K562 (cell line): ENCODE measurements around the gene CD34. TPM values are rescaled to one million over a fixed set of nuclear protein-coding genes. Genes with fewer than 3 reads are reported as not detected.

Experiments
- ATAC-seq: fragments of 200-7000 bp; cut with Tn5 transposase; 3 replicates; pipeline ENCODE4 v1.9.1; 2020; ENCODE audit warnings: moderate library complexity
- BruUV-seq: library from RNA; stranded (reverse); fragments of 400-500 nt; replicated peaks from 2 replicates; lab custom pipeline; 2021; lab: Mats Ljungman, UMichigan
- CTCF ChIA-PET: fragments of 300-600 bp; formaldehyde crosslinking; extraction: SDS; loops from one replicate; lab custom pipeline; 2021; ENCODE audit warnings: low intra/inter-chr PET ratio; lab: Yijun Ruan, JAX
- POLR2A ChIA-PET: fragments of 300-600, 350-650 bp; sonication (Branson Sonifier 250); formaldehyde crosslinking; extraction: SDS; loops from one replicate; lab custom pipeline; 2021; ENCODE audit warnings: antibody characterized with exemption, inconsistent platforms; lab: Yijun Ruan, JAX
- DNase-seq, 4 experiments: peaks; one replicate each; pipeline versions ENCODE4 v3.0.0 to v3.0.0-alpha.2; 2011 to 2018; ENCODE audit warnings: low spot score in 3 of 4, mixed read lengths in 3 of 4; ENCODE audit errors: extremely low read depth in 1 of 4
- FAIRE-seq: peaks from 2 replicates; lab custom pipeline; 2011; peaks lifted over from hg19 to GRCh38; lab: Jason Lieb, UNC
- H2AFZ ChIP-seq: 2 replicates; pipeline ENCODE4 v1.6.0; 2011; ENCODE audit warnings: low read depth, low read length, control low read depth, inconsistent platforms
- H3K27ac ChIP-seq: fragments of 200-600 bp; 3 replicates; pipeline ENCODE4 v1.8.0; 2011; ENCODE audit warnings: low read depth, mild to moderate bottlenecking, control low read depth, inconsistent platforms, low read length, moderate library complexity, mixed read lengths; ENCODE audit errors: extremely low read depth
- H3K27me3 ChIP-seq, 2 experiments: fragments of 300-600 bp in 1 of 2; 2 replicates in 1 of 2; 3 replicates in 1 of 2; pipeline versions ENCODE4 v1.6.0 to v1.8.0; 2011; ENCODE audit warnings: inconsistent platforms in 2 of 2, low read length in 2 of 2, mild to moderate bottlenecking in 1 of 2, mixed read lengths in 1 of 2, moderate library complexity in 1 of 2; ENCODE audit not compliant: control insufficient read depth in 2 of 2, insufficient read depth in 2 of 2
- H3K36me3 ChIP-seq: fragments of 300-600 bp; 3 replicates; pipeline ENCODE4 v1.8.0; 2011; ENCODE audit warnings: mild to moderate bottlenecking, low read length, inconsistent platforms; ENCODE audit not compliant: control insufficient read depth, insufficient read depth
- H3K4me1 ChIP-seq, 2 experiments: fragments of 200-600 bp in 1 of 2; replicated peaks in 1 of 2; 2 replicates in 1 of 2; 3 replicates in 1 of 2; pipeline versions ENCODE4 v1.5.1 to v1.8.0; 2011; ENCODE audit warnings: inconsistent platforms in 2 of 2, low read length in 2 of 2, mild to moderate bottlenecking in 1 of 2, mixed read lengths in 1 of 2, moderate library complexity in 1 of 2; ENCODE audit not compliant: control insufficient read depth in 2 of 2, insufficient read depth in 2 of 2
- H3K4me2 ChIP-seq: 2 replicates; pipeline ENCODE4 v1.6.1; 2011; ENCODE audit warnings: low read length, control low read depth, inconsistent platforms, mixed read lengths; ENCODE audit not compliant: insufficient read depth
- H3K4me3 ChIP-seq: fragments of 200-600 bp; sonication (generic), shearing (Covaris generic); 2 replicates; pipeline ENCODE4 v1.5.1; 2016; ENCODE audit warnings: control low read depth, inconsistent platforms
- H3K79me2 ChIP-seq: fragments of 200-600 bp; 3 replicates; pipeline ENCODE4 v1.8.0; 2011; ENCODE audit warnings: low read length, inconsistent platforms; ENCODE audit not compliant: control insufficient read depth, insufficient read depth
- H3K9ac ChIP-seq, 2 experiments: 2 replicates each; pipeline versions ENCODE4 v1.6.0 to v1.6.1; 2011; ENCODE audit warnings: low read depth in 2 of 2, low read length in 2 of 2, control low read depth in 1 of 2, inconsistent platforms in 1 of 2, mild to moderate bottlenecking in 1 of 2, mixed read lengths in 1 of 2; ENCODE audit not compliant: insufficient read depth in 1 of 2
- H3K9me1 ChIP-seq: one replicate; pipeline ENCODE4 v1.6.0; 2011; ENCODE audit warnings: inconsistent platforms, mild to moderate bottlenecking, low read length, moderate library complexity; ENCODE audit not compliant: control insufficient read depth, insufficient read depth
- H3K9me3 ChIP-seq: replicated peaks from 2 replicates; pipeline ENCODE4 v1.5.1; 2011; ENCODE audit warnings: low read depth, low read length, inconsistent platforms; ENCODE audit not compliant: control insufficient read depth, insufficient read depth
- H4K20me1 ChIP-seq: replicated peaks from 2 replicates; pipeline ENCODE4 v1.6.1; 2011; ENCODE audit warnings: low read length, inconsistent platforms, mixed read lengths; ENCODE audit not compliant: control insufficient read depth, insufficient read depth
- CEBPG ChIP-seq, 3 experiments: fragments of 200-800 bp in 1 of 3; sonication (Bioruptor generic) in 1 of 3; sonication (generic) in 1 of 3; formaldehyde crosslinking in 1 of 3; IDR thresholded peaks in 2 of 3; conservative IDR thresholded peaks in 1 of 3; 2 replicates each; pipeline versions ENCODE4 v1.6.1 to v1.8.0; 2016 to 2022; ENCODE audit warnings: missing compliant biosample characterization in 2 of 3, missing genetic modification characterization in 2 of 3, mild to moderate bottlenecking in 1 of 3, missing genetic modification reagents in 1 of 3
- E4F1 ChIP-seq: fragments of 250-450 bp; sonication (Bioruptor Pico); IDR thresholded peaks from 2 replicates; pipeline ENCODE4 v1.5.0; 2021; ENCODE audit warnings: mild to moderate bottlenecking, borderline replicate concordance
- ILF3 ChIP-seq: fragments of 450-650 bp; IDR thresholded peaks from 2 replicates; pipeline ENCODE4 v1.6.1; 2018; ENCODE audit warnings: antibody characterized with exemption, mild to moderate bottlenecking, moderate library complexity, borderline replicate concordance
- KDM4B ChIP-seq, 2 experiments: fragments of 450-650 bp in 1 of 2; sonication (generic) in 1 of 2; IDR thresholded peaks; 2 replicates each; pipeline ENCODE4 v1.6.1; 2016 to 2017; ENCODE audit warnings: borderline replicate concordance in 2 of 2, antibody characterized with exemption in 1 of 2, low read depth in 1 of 2, mild to moderate bottlenecking in 1 of 2
- KLF16 ChIP-seq: IDR thresholded peaks from 2 replicates; pipeline ENCODE4 v1.6.1; 2016; ENCODE audit warnings: antibody characterized with exemption
- MEIS2 ChIP-seq: fragments of 450-650 bp; IDR thresholded peaks from 2 replicates; pipeline ENCODE4 v1.6.1; 2014; ENCODE audit warnings: mild to moderate bottlenecking; ENCODE audit not compliant: partially characterized antibody
- MYBL2 ChIP-seq, 2 experiments: fragments of 450-650 bp in 1 of 2; sonication (generic) in 1 of 2; formaldehyde crosslinking in 1 of 2; IDR thresholded peaks; 2 replicates each; pipeline versions ENCODE4 v1.6.1 to v1.8.1; 2017 to 2022; ENCODE audit warnings: borderline replicate concordance in 1 of 2, inconsistent platforms in 1 of 2, low read depth in 1 of 2, mild to moderate bottlenecking in 1 of 2, missing genetic modification reagents in 1 of 2, moderate library complexity in 1 of 2
- NCOA2 ChIP-seq, 2 experiments: fragments of 450-650 bp; IDR thresholded peaks; 2 replicates each; pipeline ENCODE4 v1.6.1; 2018; ENCODE audit warnings: mild to moderate bottlenecking in 2 of 2, moderate library complexity in 1 of 2; ENCODE audit not compliant: partially characterized antibody in 2 of 2
- PCBP2 ChIP-seq: fragments of 200-400 bp; formaldehyde crosslinking; IDR thresholded peaks from 2 replicates; pipeline ENCODE4 v1.6.1; 2018; ENCODE audit warnings: low read length, low read depth, mild to moderate bottlenecking, moderate library complexity; ENCODE audit not compliant: poor library complexity, severe bottlenecking
- POLR3A ChIP-seq: IDR thresholded peaks from 2 replicates; pipeline ENCODE4 v1.6.1; 2011; ENCODE audit warnings: borderline replicate concordance, mild to moderate bottlenecking, moderate library complexity; ENCODE audit not compliant: insufficient read length, insufficient read depth; ENCODE audit errors: extremely low read depth
- TEAD1 ChIP-seq, 2 experiments: fragments of 450-650 bp in 1 of 2; sonication (generic) in 1 of 2; formaldehyde crosslinking; IDR thresholded peaks; 2 replicates each; pipeline versions ENCODE4 v1.4.0 to v1.8.0; 2020 to 2022; ENCODE audit warnings: mild to moderate bottlenecking in 2 of 2, missing genetic modification reagents in 1 of 2
- XRCC5 ChIP-seq: fragments of 200-400 bp; formaldehyde crosslinking; IDR thresholded peaks from 2 replicates; pipeline ENCODE4 v1.6.1; 2017; ENCODE audit warnings: low read depth, mild to moderate bottlenecking, low read length
- ZNF239 ChIP-seq: fragments of 250-450 bp; sonication (Bioruptor Pico); IDR thresholded peaks from 2 replicates; pipeline ENCODE4 v1.4.0; 2020; ENCODE audit warnings: mild to moderate bottlenecking
- ZNF282 ChIP-seq: sonication (generic); formaldehyde crosslinking; IDR thresholded peaks from 2 replicates; pipeline ENCODE4 v1.8.1; 2023; ENCODE audit warnings: missing genetic modification reagents
- ZNF431 ChIP-seq: sonication (generic); formaldehyde crosslinking; IDR thresholded peaks from 2 replicates; pipeline ENCODE4 v1.8.0; 2022; ENCODE audit warnings: mild to moderate bottlenecking, missing genetic modification reagents
- ZNF507 ChIP-seq: conservative IDR thresholded peaks from 2 replicates; pipeline ENCODE4 v1.6.1; 2017; ENCODE audit warnings: missing genetic modification characterization, missing compliant biosample characterization
- ZNF75A ChIP-seq: fragments of 450-650 bp; formaldehyde crosslinking; IDR thresholded peaks from 2 replicates; pipeline ENCODE4 v1.4.0; 2020; ENCODE audit warnings: mild to moderate bottlenecking
- WGBS: fragments of 100-300 bp; shearing (Covaris generic); methylation state at CpG from one replicate; pipeline ENCODE4 v1.1.6; 2016; ENCODE audit warnings: low coverage, mixed read lengths; ENCODE audit not compliant: insufficient coverage; ENCODE audit errors: missing lambda C conversion rate; 5-methylcytosine and 5-hydroxymethylcytosine counted together
- in situ Hi-C: fragments of 300-500 bp; cut with MboI; formaldehyde crosslinking; loops from 4 replicates; pipeline ENCODE4 v1.15.0; 2018; ENCODE audit warnings: inconsistent platforms, mixed read lengths
- intact Hi-C: fragments of 100-400 bp; cut with micrococcal nuclease; formaldehyde crosslinking; loops from 2 replicates; pipeline ENCODE4 v1.14.2; 2022
- polyA plus RNA-seq, 8 experiments: library from polyadenylated mRNA; depleted of rRNA in 4 of 8; stranded (reverse) in 5 of 8; unstranded in 3 of 8; fragments of >200 nt; fragmentation: Nextera tagmentation in 2 of 8; fragmentation: Illumina TruSeq in 1 of 8; extraction: Ambion mirVana in 2 of 8; extraction: Trizol in 1 of 8; gene quantifications; 2 replicates each; pipeline versions ENCODE4 v1.2.1 to v1.2.3, GENCODE V29; 2011 to 2014; ENCODE audit warnings: inconsistent platforms in 1 of 8, missing spikeins in 1 of 8
- total RNA-seq, 7 experiments: library from RNA; depleted of rRNA in 6 of 7; stranded (reverse); fragments of >200 nt in 6 of 7; fragmentation: Illumina TruSeq in 2 of 7; extraction: Trizol in 2 of 7; gene quantifications; 2 replicates each; pipeline versions ENCODE4 v1.2.1 to v1.2.3, GENCODE V29; 2011 to 2021; ENCODE audit warnings: low replicate concordance in 1 of 7

Gene CD34
- total and polyA plus RNA-seq, 9 of the 15 experiments (the other 6 are each of a cell fraction or from before 2014, with no cell fraction given): not detected

GRCh38 chr1:207893737-207894582, 17.0 kb downstream of the CD34 start (continued):
- TF ChIP-seq MYBL2 (IDR thresholded peaks at IDR 0.05; ENCODE audit: low read depth): no peak
- TF ChIP-seq MYBL2 (CRISPR knock-in tag; IDR thresholded peaks at IDR 0.05; ENCODE audit: borderline replicate concordance): no peak
- no peak for TF ChIP-seq CEBPG (CRISPR knock-in tag; IDR thresholded peaks at IDR 0.05)
- no peak for TF ChIP-seq CEBPG (tag; conservative IDR thresholded peaks at IDR 0.05 in 1 of 2, IDR thresholded peaks at IDR 0.05 in 1 of 2)
- no peak for TF ChIP-seq TEAD1 (CRISPR knock-in tag; IDR thresholded peaks at IDR 0.05)
- TF ChIP-seq, all 486 proteins: peak for 9

GRCh38 chr1:207892764-207893163, 18.2 kb downstream of the CD34 start:
- in situ Hi-C loops (no loop called here), intact Hi-C loops (no loop called here)
- BruUV-seq: no TSS peak
- Histone ChIP-seq H3K36me3 (no peaks in the 10 kb centered on the region), H3K79me2 (no peaks in the 10 kb centered on the region), H3K9ac (no peak overlapping the region), H3K9me3 (no peaks in the 10 kb centered on the region), H4K20me1 (no peaks in the 10 kb centered on the region), H3K9me1 (no peaks in the 10 kb centered on the region), H3K27me3 (no peaks in the 10 kb centered on the region), H3K4me1 (peaks cover 0 to 5% of the 10 kb centered on the region in 2 experiments; a peak in 1 of 5 replicates), H3K4me2 (no peak overlapping the region), H2AFZ (peak overlapping the region; percentile 47; the same call in 1 of the 2 replicates), H3K27ac (no peak overlapping the region), H3K4me3 (no peak overlapping the region)
- DNase-seq (no peak), ATAC-seq (no peak), FAIRE-seq (no peak)
- POLR2A ChIA-PET: interaction anchor here (0.6 to 0.7 kb wide), 2 partner anchors 24 to 57 kb away, joined by 3 to 4 read pairs; no protein-coding TSS in a partner anchor
- 27% methylated on average over 5 of the region's 5 CpGs for WGBS
- CTCF ChIA-PET: interaction anchor here (0.7 kb wide), 1 partner anchor 15 kb away, joined by 3 read pairs; no protein-coding TSS in a partner anchor
- TF ChIP-seq PCBP2 (no peak), ILF3 (no peak), MEIS2 (no peak), ZNF431 (CRISPR knock-in tag) (no peak), POLR3A (no peak), ZNF75A (CRISPR knock-in tag) (no peak), E4F1 (CRISPR knock-in tag) (no peak), ZNF239 (CRISPR knock-in tag) (no peak), ZNF282 (no peak), KDM4B (IDR thresholded peaks at IDR 0.05; ENCODE audit: borderline replicate concordance in 2 of 2, low read depth in 1 of 2) (no peak), ZNF507 (tag) (no peak), XRCC5 (no peak), NCOA2 (IDR thresholded peaks at IDR 0.05; ENCODE audit: partially characterized antibody in 2 of 2) (no peak), KLF16 (no peak)
